Fibroblast of lung (primary cell): ENCODE measurements around the gene SCAPER. TPM values are rescaled to one million over a fixed set of nuclear protein-coding genes. Genes with fewer than 3 reads are reported as not detected.

ENCODE experiments used
- DNase-seq, 2 donors: peaks; one replicate each; pipeline versions ENCODE4 v3.0.0 to v3.0.0-alpha.2; 2010; ENCODE audit warnings: low read depth in 2 of 2
- H2AFZ ChIP-seq: 2 replicates; pipeline ENCODE4 v1.5.1; 2012; ENCODE audit warnings: low read length, control low read depth, inconsistent platforms
- H3K27ac ChIP-seq: 2 replicates; pipeline ENCODE4 v1.5.1; 2011; ENCODE audit warnings: low read length, control low read depth; ENCODE audit not compliant: insufficient read depth
- H3K27me3 ChIP-seq: 2 replicates; pipeline ENCODE4 v1.5.1; 2011; ENCODE audit warnings: mild to moderate bottlenecking, low read length; ENCODE audit not compliant: control insufficient read depth, insufficient read depth
- H3K36me3 ChIP-seq: 2 replicates; pipeline ENCODE4 v1.5.1; 2011; ENCODE audit warnings: low read length; ENCODE audit not compliant: control insufficient read depth, insufficient read depth
- H3K4me1 ChIP-seq: 2 replicates; pipeline ENCODE4 v1.5.1; 2011; ENCODE audit warnings: low read length; ENCODE audit not compliant: control insufficient read depth, insufficient read depth; ENCODE audit errors: extremely low read depth
- H3K4me2 ChIP-seq: 2 replicates; pipeline ENCODE4 v1.5.1; 2011; ENCODE audit warnings: low read length, control low read depth; ENCODE audit not compliant: insufficient read depth; ENCODE audit errors: extremely low read depth
- H3K4me3 ChIP-seq, 4 experiments: fragments of 200-600 bp in 1 of 4; sonication (generic) in 1 of 4; replicated peaks in 1 of 4; 2 replicates each; pipeline ENCODE4 v1.5.1; 2011 to 2016; ENCODE audit warnings: low read length in 4 of 4, low read depth in 3 of 4, mild to moderate bottlenecking in 3 of 4, control low read depth in 2 of 4, inconsistent platforms in 1 of 4, mixed read lengths in 1 of 4; ENCODE audit not compliant: insufficient read depth in 1 of 4; ENCODE audit errors: control extremely low read depth in 1 of 4
- H3K79me2 ChIP-seq: 2 replicates; pipeline ENCODE4 v1.5.1; 2012; ENCODE audit warnings: mild to moderate bottlenecking, low read length, inconsistent platforms; ENCODE audit not compliant: control insufficient read depth, insufficient read depth
- H3K9ac ChIP-seq: 2 replicates; pipeline ENCODE4 v1.5.1; 2011; ENCODE audit warnings: mild to moderate bottlenecking, low read length, control low read depth; ENCODE audit not compliant: insufficient read depth
- H3K9me3 ChIP-seq: 2 replicates; pipeline ENCODE4 v1.5.1; 2012; ENCODE audit warnings: low read depth, low read length; ENCODE audit not compliant: control insufficient read depth, insufficient read depth
- H4K20me1 ChIP-seq: 2 replicates; pipeline ENCODE4 v1.5.1; 2011; ENCODE audit warnings: low read length; ENCODE audit not compliant: control insufficient read depth, insufficient read depth; ENCODE audit errors: extremely low read depth
- CTCF ChIP-seq, 2 donors: IDR thresholded peaks in 1 of 2; conservative IDR thresholded peaks in 1 of 2; 1 replicate in 1 of 2; 2 replicates in 1 of 2; pipeline ENCODE4 v1.5.1; 2011 to 2012; ENCODE audit warnings: low read length in 2 of 2, control low read depth in 1 of 2, inconsistent platforms in 1 of 2, low read depth in 1 of 2, mild to moderate bottlenecking in 1 of 2
- EZH2 ChIP-seq: IDR thresholded peaks from 2 replicates; pipeline ENCODE4 v1.5.1; 2012; ENCODE audit warnings: low read length, control low read depth, mild to moderate bottlenecking; ENCODE audit errors: missing control alignments
- polyA plus RNA-seq, 2 donors: library from polyadenylated mRNA; depleted of rRNA in 1 of 2; stranded (reverse) in 1 of 2; unstranded in 1 of 2; fragments of >200 nt; gene quantifications; 2 replicates each; pipeline ENCODE4 v1.2.1, GENCODE V29; 2011 to 2012; ENCODE audit warnings: missing spikeins in 1 of 2
- total RNA-seq: library from RNA; depleted of rRNA; stranded (reverse); fragments of >200 nt; gene quantifications from 2 replicates; pipeline ENCODE4 v1.2.1, GENCODE V29; 2014

The SCAPER gene
- total and polyA plus RNA-seq, 2 donors (not counting 1 experiment from before 2014, with no cell fraction given), result 2.3 to 9.1 TPM

- Histone ChIP-seq H3K27me3 (no peaks in the 10 kb centered on the region), H4K20me1 (no peaks in the 10 kb centered on the region), H2AFZ (no peak overlapping the region), H3K27ac (no peak overlapping the region), H3K4me3 (no peak overlapping the region), H3K4me2 (no peak overlapping the region), H3K36me3 (no peaks in the 10 kb centered on the region), H3K4me1 (peaks cover 4% of the 10 kb centered on the region), H3K9ac (no peak overlapping the region), H3K79me2 (no peaks in the 10 kb centered on the region), H3K9me3 (no peaks in the 10 kb centered on the region)
- TF ChIP-seq CTCF (conservative IDR thresholded peaks at IDR 0.05 in 1 of 2, IDR thresholded peaks at IDR 0.05 in 1 of 2; ENCODE audit: low read depth in 1 of 2, low read length in 2 of 2) (no peak), EZH2 (no peak)
- DNase-seq, result no peak
Measured at GRCh38 chr15:76572983-76573314, 332.2 kb downstream of the SCAPER start.

- DNase-seq, result peak; percentile 51 to 79
- TF ChIP-seq EZH2, result no peak
- no peak for TF ChIP-seq CTCF (conservative IDR thresholded peaks at IDR 0.05 in 1 of 2, IDR thresholded peaks at IDR 0.05 in 1 of 2; ENCODE audit: low read depth in 1 of 2, low read length in 2 of 2)
- H4K20me1 ChIP-seq, result no peaks in the 10 kb centered on the region
- no peaks in the 10 kb centered on the region for H3K27me3 ChIP-seq
- no peaks in the 10 kb centered on the region for H3K36me3 ChIP-seq
- no peaks in the 10 kb centered on the region for H3K9me3 ChIP-seq
- no peak overlapping the region for H3K9ac ChIP-seq
- H3K4me2 ChIP-seq, result no peak overlapping the region
- H3K4me1 ChIP-seq, result no peaks in the 10 kb centered on the region
- H3K79me2 ChIP-seq, result no peaks in the 10 kb centered on the region
- no peak overlapping the region for H3K27ac ChIP-seq
- H3K4me3 ChIP-seq, result no peak overlapping the region
- H2AFZ ChIP-seq, result no peak overlapping the region
Measured at GRCh38 chr15:76566276-76566675, 338.9 kb downstream of the SCAPER start.

- no peak overlapping the region for H3K27ac ChIP-seq
- no peaks in the 10 kb centered on the region for H3K27me3 ChIP-seq
- no peak overlapping the region for H3K4me2 ChIP-seq
- H3K36me3 ChIP-seq, result no peaks in the 10 kb centered on the region
- H3K4me3 ChIP-seq, result no peak overlapping the region
- no peaks in the 10 kb centered on the region for H3K9me3 ChIP-seq
- H2AFZ ChIP-seq, result no peak overlapping the region
- H3K79me2 ChIP-seq, result no peaks in the 10 kb centered on the region
- TF ChIP-seq CTCF (conservative IDR thresholded peaks at IDR 0.05 in 1 of 2, IDR thresholded peaks at IDR 0.05 in 1 of 2; ENCODE audit: low read depth in 1 of 2, low read length in 2 of 2), result no peak
- no peak for TF ChIP-seq EZH2
- peak; percentile 3 to 62 for DNase-seq
- no peaks in the 10 kb centered on the region for H4K20me1 ChIP-seq
- H3K9ac ChIP-seq, result no peak overlapping the region
- no peaks in the 10 kb centered on the region for H3K4me1 ChIP-seq
Measured at GRCh38 chr15:76565366-76565765, 339.8 kb downstream of the SCAPER start.
